HepG2 (cell line): ENCODE results near the gene FUOM. TPM values are rescaled to one million over a fixed set of nuclear protein-coding genes. Genes with fewer than 3 reads are reported as not detected.

Experiments used
- ATAC-seq: fragments of 200-7000 bp; cut with Tn5 transposase; 3 replicates; pipeline ENCODE4 v1.9.1; 2020; ENCODE audit warnings: mild to moderate bottlenecking, moderate library complexity
- BruUV-seq: library from RNA; stranded (reverse); fragments of 400-500 nt; replicated peaks from 2 replicates; lab custom pipeline; 2021; lab: Mats Ljungman, UMichigan
- CTCF ChIA-PET: fragments of 300-600 bp; formaldehyde crosslinking; extraction: SDS; loops from one replicate; lab custom pipeline; 2021; ENCODE audit warnings: low total read pairs, inconsistent platforms, low intra/inter-chr PET ratio; lab: Yijun Ruan, JAX
- POLR2A ChIA-PET: fragments of 350-600 bp; sonication (Branson Sonifier 250); formaldehyde crosslinking; loops from one replicate; lab custom pipeline; 2020; ENCODE audit warnings: antibody characterized with exemption, inconsistent platforms; lab: Yijun Ruan, JAX
- DNase-seq: peaks from one replicate; pipeline ENCODE4 v3.0.0-alpha.2; 2015; ENCODE audit warnings: low spot score
- FAIRE-seq: peaks from 3 replicates; lab custom pipeline; 2011; peaks lifted over from hg19 to GRCh38; lab: Jason Lieb, UNC
- H2AFZ ChIP-seq: one replicate; pipeline ENCODE4 v1.6.1; 2011; ENCODE audit warnings: low read length, inconsistent platforms
- H3K27ac ChIP-seq: fragments of 300-600 bp; 3 replicates; pipeline ENCODE4 v1.8.0; 2011; ENCODE audit warnings: mixed run types, mild to moderate bottlenecking, mixed read lengths, low read length, inconsistent platforms; ENCODE audit not compliant: insufficient read depth; ENCODE audit errors: extremely low read length
- H3K27me3 ChIP-seq, 2 experiments: fragments of 200-600 bp in 1 of 2; 2 replicates in 1 of 2; 3 replicates in 1 of 2; pipeline versions ENCODE4 v1.6.0 to v1.8.0; 2011; ENCODE audit warnings: low read length in 2 of 2, mild to moderate bottlenecking in 2 of 2, moderate library complexity in 2 of 2, inconsistent platforms in 1 of 2; ENCODE audit not compliant: insufficient read depth in 2 of 2, control insufficient read depth in 1 of 2
- H3K36me3 ChIP-seq, 2 experiments: fragments of 200-600 bp in 1 of 2; replicated peaks in 1 of 2; 2 replicates in 1 of 2; 3 replicates in 1 of 2; pipeline versions ENCODE4 v1.5.1 to v1.8.0; 2011; ENCODE audit warnings: low read length in 2 of 2, inconsistent platforms in 1 of 2; ENCODE audit not compliant: insufficient read depth in 2 of 2, control insufficient read depth in 1 of 2
- H3K4me1 ChIP-seq: 2 replicates; pipeline ENCODE4 v1.5.1; 2012; ENCODE audit warnings: low read length, inconsistent platforms; ENCODE audit not compliant: insufficient read depth
- H3K4me2 ChIP-seq: 2 replicates; pipeline ENCODE4 v1.6.0; 2011; ENCODE audit warnings: low read depth, low read length, inconsistent platforms
- H3K4me3 ChIP-seq, 3 experiments: fragments of 200-600 bp in 1 of 3; sonication (generic), shearing (Covaris generic) in 1 of 3; replicated peaks in 1 of 3; 2 replicates each; pipeline ENCODE4 v1.5.1; 2011 to 2016; ENCODE audit warnings: low read length in 3 of 3, inconsistent platforms in 2 of 3, low read depth in 2 of 3, mild to moderate bottlenecking in 2 of 3, control low read depth in 1 of 3, mixed read lengths in 1 of 3; ENCODE audit not compliant: insufficient read depth in 1 of 3
- H3K79me2 ChIP-seq: one replicate; pipeline ENCODE4 v1.6.1; 2011; ENCODE audit warnings: low read length, inconsistent platforms; ENCODE audit not compliant: insufficient read depth
- H3K9ac ChIP-seq: 2 replicates; pipeline ENCODE4 v1.6.0; 2011; ENCODE audit warnings: mild to moderate bottlenecking, low read depth, low read length, inconsistent platforms; ENCODE audit not compliant: insufficient read depth
- H3K9me3 ChIP-seq: 2 replicates; pipeline ENCODE4 v1.5.1; 2012; ENCODE audit warnings: mild to moderate bottlenecking, low read length
- H4K20me1 ChIP-seq: 2 replicates; pipeline ENCODE4 v1.6.0; 2011; ENCODE audit warnings: inconsistent platforms, mild to moderate bottlenecking, low read length, moderate library complexity; ENCODE audit not compliant: insufficient read depth
- IKZF4 ChIP-seq: sonication (generic); formaldehyde crosslinking; IDR thresholded peaks from 2 replicates; pipeline ENCODE4 v1.5.1; 2020; ENCODE audit warnings: borderline replicate concordance, mild to moderate bottlenecking, low read depth, missing genetic modification reagents; ENCODE audit errors: not compliant biosample characterization
- KDM5B ChIP-seq: sonication (generic); formaldehyde crosslinking; IDR thresholded peaks from 2 replicates; pipeline ENCODE4 v1.4.0; 2020; ENCODE audit warnings: missing genetic modification reagents, mild to moderate bottlenecking, borderline replicate concordance
- SMAD1 ChIP-seq: sonication (generic); formaldehyde crosslinking; IDR thresholded peaks from 2 replicates; pipeline ENCODE4 v1.4.0; 2020; ENCODE audit warnings: missing genetic modification reagents, low read depth, mild to moderate bottlenecking, borderline replicate concordance
- SP4 ChIP-seq: sonication (generic); formaldehyde crosslinking; IDR thresholded peaks from 2 replicates; pipeline ENCODE4 v1.8.1; 2023; ENCODE audit warnings: mild to moderate bottlenecking, missing genetic modification reagents
- TAF1 ChIP-seq: sonication (generic); formaldehyde crosslinking; IDR thresholded peaks from 2 replicates; pipeline ENCODE4 v1.4.0; 2020; ENCODE audit warnings: missing genetic modification reagents
- ZNF101 ChIP-seq: sonication (generic); formaldehyde crosslinking; IDR thresholded peaks from 2 replicates; pipeline ENCODE4 v1.4.0; 2020; ENCODE audit warnings: mild to moderate bottlenecking, low read depth, missing genetic modification reagents, borderline replicate concordance
- ZNF530 ChIP-seq: sonication (generic); formaldehyde crosslinking; IDR thresholded peaks from 2 replicates; pipeline ENCODE4 v1.5.0; 2020; ENCODE audit warnings: low read depth, mild to moderate bottlenecking, missing genetic modification reagents
- ZNF598 ChIP-seq: sonication (generic); formaldehyde crosslinking; IDR thresholded peaks from 2 replicates; pipeline ENCODE4 v1.5.1; 2020; ENCODE audit warnings: mild to moderate bottlenecking, missing genetic modification reagents, borderline replicate concordance
- ZNF607 ChIP-seq: sonication (generic); formaldehyde crosslinking; IDR thresholded peaks from 2 replicates; pipeline ENCODE4 v1.5.1; 2020; ENCODE audit warnings: missing genetic modification reagents, mild to moderate bottlenecking, borderline replicate concordance
- WGBS: methylation state at CpG from one replicate; pipeline ENCODE4 v1.1.6; 2017; ENCODE audit warnings: low lambda C conversion rate; 5-methylcytosine and 5-hydroxymethylcytosine counted together
- in situ Hi-C: cut with HindIII; loops from 2 replicates; pipeline ENCODE4 v1.10.0; 2017; ENCODE audit warnings: low pct_unique_long_range_greater_than_20kb; ENCODE audit not compliant: extremely low pct_ligation_motif_present
- intact Hi-C: fragments of 100-400 bp; cut with micrococcal nuclease; formaldehyde crosslinking; loops from one replicate; pipeline ENCODE4 v1.10.0; 2022; ENCODE audit not compliant: unreplicated experiment
- polyA plus RNA-seq, 8 experiments: library from polyadenylated mRNA; depleted of rRNA in 3 of 8; stranded (reverse) in 7 of 8; unstranded in 1 of 8; fragments of >200 nt; fragmentation: Illumina TruSeq in 4 of 8; extraction: Trizol in 4 of 8; gene quantifications; 2 replicates each; pipeline versions ENCODE4 v1.2.1 to v1.2.3, GENCODE V29; 2011 to 2016; ENCODE audit warnings: low read depth in 4 of 8, missing spikeins in 1 of 8, mixed read lengths in 1 of 8; ENCODE audit not compliant: insufficient read depth in 1 of 8
- total RNA-seq, 5 experiments: library from RNA; depleted of rRNA; stranded (reverse); fragments of >200 nt; fragmentation: Illumina TruSeq; extraction: Trizol; gene quantifications; 2 replicates each; pipeline ENCODE4 v1.2.3, GENCODE V29; 2016; ENCODE audit warnings: low read depth in 1 of 5
- TF ChIP-seq, protein P1 (sequence below): IDR thresholded peaks from 2 replicates; pipeline ENCODE4 v1.6.1; 2016; ENCODE audit warnings: control low read depth
- TF ChIP-seq, protein P2 (sequence below): sonication (generic); formaldehyde crosslinking; IDR thresholded peaks from 2 replicates; pipeline ENCODE4 v1.4.0; 2020; ENCODE audit warnings: missing genetic modification reagents
- TF ChIP-seq, protein P3 (sequence below): sonication (generic); formaldehyde crosslinking; IDR thresholded peaks from 2 replicates; pipeline ENCODE4 v1.4.0; 2020; ENCODE audit warnings: missing genetic modification reagents
- TF ChIP-seq, protein P4 (sequence below): sonication (generic); formaldehyde crosslinking; IDR thresholded peaks from 2 replicates; pipeline ENCODE4 v1.5.1; 2020; ENCODE audit warnings: missing genetic modification reagents, mild to moderate bottlenecking, borderline replicate concordance

Gene FUOM
- total and polyA plus RNA-seq, 2 of the 13 experiments (the other 11 are each of a cell fraction or from before 2014, with no cell fraction given), result 27.5 to 60.4 TPM

DNA sequence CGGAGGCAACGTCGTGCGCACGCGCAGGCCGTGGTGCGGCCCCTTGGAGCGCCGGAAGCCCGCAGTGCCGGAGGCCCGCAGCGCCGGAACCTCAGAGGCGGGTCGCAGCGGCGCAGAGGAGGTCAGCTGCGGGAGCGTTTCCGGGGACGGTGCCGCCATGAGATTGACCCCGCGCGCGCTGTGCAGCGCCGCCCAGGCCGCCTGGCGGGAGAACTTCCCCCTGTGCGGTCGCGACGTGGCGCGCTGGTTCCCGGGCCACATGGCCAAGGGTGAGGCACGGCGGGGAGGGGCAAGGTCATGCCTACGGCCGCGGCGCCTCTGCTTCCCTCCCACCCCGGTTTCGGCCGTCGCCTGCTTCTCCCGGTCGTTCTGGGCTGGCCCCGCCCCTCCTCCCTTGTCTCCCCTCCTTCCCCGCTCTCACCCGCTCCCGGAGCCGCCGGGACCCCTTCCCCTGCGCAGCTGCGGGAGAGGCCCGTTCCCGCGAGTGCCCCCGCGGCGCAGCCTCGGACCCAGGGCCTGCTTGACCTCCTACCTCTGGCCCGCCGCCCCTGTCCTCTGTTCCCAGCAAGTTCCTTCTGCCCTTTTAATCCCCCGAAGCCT, 36.3 kb upstream of the FUOM start, which contains the start of gene MTG1 (continued):
- TF ChIP-seq ZNF598 (no peak), IKZF4 (CRISPR knock-in tag) (peak; percentile 82), SP4 (CRISPR knock-in tag) (peak; percentile 88), ZNF607 (peak; percentile 84), ZNF530 (CRISPR knock-in tag) (no peak), SMAD1 (CRISPR knock-in tag) (peak; percentile 76; the same call in 1 of the 2 replicates)
- TF ChIP-seq, protein P1, sequence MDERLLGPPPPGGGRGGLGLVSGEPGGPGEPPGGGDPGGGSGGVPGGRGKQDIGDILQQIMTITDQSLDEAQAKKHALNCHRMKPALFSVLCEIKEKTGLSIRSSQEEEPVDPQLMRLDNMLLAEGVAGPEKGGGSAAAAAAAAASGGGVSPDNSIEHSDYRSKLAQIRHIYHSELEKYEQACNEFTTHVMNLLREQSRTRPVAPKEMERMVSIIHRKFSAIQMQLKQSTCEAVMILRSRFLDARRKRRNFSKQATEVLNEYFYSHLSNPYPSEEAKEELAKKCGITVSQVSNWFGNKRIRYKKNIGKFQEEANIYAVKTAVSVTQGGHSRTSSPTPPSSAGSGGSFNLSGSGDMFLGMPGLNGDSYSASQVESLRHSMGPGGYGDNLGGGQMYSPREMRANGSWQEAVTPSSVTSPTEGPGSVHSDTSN (CRISPR knock-in tag), result no peak

DNA sequence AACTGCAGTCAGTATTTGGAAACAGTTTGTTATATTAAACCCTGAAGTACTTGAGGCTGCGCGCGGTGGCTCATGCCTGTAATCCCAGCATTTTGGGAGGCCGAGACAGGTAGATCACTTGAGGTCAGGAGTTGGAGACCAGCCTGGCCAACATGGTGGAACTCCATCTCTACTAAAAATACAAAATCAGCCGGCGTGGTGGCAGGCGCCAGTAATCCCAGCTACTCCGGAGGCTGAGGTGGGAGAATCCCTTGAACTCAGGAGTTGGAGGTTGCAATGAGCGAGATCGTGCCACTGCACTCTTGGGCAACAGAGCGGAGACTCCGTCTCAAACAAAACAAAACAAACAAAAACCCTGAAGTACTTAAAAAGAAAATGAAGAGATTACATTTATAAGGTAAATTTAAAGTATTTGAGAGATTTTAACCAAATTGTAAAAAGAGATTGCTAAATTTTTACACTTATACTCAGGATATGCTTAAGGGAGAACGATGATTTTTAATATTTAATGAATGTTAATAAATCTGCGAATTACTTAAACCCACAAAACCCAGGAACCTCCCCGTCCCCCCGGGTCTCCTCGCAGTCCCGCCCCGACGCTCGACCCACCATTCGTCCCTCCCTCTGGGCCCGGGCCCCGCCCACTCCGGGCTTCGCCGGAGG, 35.7 kb upstream of the FUOM start:
- TF ChIP-seq ZNF101 (CRISPR knock-in tag) (0 out of 2 replicates have a peak, but pooled peaks have one; percentile 0), TAF1 (CRISPR knock-in tag) (no peak), KDM5B (CRISPR knock-in tag) (no peak)
- TF ChIP-seq, protein P2, sequence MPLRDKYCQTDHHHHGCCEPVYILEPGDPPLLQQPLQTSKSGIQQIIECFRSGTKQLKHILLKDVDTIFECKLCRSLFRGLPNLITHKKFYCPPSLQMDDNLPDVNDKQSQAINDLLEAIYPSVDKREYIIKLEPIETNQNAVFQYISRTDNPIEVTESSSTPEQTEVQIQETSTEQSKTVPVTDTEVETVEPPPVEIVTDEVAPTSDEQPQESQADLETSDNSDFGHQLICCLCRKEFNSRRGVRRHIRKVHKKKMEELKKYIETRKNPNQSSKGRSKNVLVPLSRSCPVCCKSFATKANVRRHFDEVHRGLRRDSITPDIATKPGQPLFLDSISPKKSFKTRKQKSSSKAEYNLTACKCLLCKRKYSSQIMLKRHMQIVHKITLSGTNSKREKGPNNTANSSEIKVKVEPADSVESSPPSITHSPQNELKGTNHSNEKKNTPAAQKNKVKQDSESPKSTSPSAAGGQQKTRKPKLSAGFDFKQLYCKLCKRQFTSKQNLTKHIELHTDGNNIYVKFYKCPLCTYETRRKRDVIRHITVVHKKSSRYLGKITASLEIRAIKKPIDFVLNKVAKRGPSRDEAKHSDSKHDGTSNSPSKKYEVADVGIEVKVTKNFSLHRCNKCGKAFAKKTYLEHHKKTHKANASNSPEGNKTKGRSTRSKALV (CRISPR knock-in tag), result no peak
- TF ChIP-seq, protein P3, sequence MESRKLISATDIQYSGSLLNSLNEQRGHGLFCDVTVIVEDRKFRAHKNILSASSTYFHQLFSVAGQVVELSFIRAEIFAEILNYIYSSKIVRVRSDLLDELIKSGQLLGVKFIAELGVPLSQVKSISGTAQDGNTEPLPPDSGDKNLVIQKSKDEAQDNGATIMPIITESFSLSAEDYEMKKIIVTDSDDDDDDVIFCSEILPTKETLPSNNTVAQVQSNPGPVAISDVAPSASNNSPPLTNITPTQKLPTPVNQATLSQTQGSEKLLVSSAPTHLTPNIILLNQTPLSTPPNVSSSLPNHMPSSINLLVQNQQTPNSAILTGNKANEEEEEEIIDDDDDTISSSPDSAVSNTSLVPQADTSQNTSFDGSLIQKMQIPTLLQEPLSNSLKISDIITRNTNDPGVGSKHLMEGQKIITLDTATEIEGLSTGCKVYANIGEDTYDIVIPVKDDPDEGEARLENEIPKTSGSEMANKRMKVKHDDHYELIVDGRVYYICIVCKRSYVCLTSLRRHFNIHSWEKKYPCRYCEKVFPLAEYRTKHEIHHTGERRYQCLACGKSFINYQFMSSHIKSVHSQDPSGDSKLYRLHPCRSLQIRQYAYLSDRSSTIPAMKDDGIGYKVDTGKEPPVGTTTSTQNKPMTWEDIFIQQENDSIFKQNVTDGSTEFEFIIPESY (CRISPR knock-in tag), result 0 out of 2 replicates have a peak, but pooled peaks have one; percentile 14
- TF ChIP-seq, protein P4, sequence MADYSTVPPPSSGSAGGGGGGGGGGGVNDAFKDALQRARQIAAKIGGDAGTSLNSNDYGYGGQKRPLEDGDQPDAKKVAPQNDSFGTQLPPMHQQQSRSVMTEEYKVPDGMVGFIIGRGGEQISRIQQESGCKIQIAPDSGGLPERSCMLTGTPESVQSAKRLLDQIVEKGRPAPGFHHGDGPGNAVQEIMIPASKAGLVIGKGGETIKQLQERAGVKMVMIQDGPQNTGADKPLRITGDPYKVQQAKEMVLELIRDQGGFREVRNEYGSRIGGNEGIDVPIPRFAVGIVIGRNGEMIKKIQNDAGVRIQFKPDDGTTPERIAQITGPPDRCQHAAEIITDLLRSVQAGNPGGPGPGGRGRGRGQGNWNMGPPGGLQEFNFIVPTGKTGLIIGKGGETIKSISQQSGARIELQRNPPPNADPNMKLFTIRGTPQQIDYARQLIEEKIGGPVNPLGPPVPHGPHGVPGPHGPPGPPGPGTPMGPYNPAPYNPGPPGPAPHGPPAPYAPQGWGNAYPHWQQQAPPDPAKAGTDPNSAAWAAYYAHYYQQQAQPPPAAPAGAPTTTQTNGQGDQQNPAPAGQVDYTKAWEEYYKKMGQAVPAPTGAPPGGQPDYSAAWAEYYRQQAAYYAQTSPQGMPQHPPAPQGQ (CRISPR knock-in tag), result no peak
- peak; percentile 42 for FAIRE-seq
- ChIA-PET CTCF (no interaction called here), POLR2A (interaction anchor here (0.7 to 3.5 kb wide), 7 partner anchors 7 to 46 kb away, joined by 3 to 21 read pairs (median 4); partner anchors contain the start of genes ECHS1, FUOM, PAOX and PRAP1)
- in situ Hi-C loops, result no loop called here
- TSS peak; percentile 65 for BruUV-seq
- intact Hi-C loops, result loop anchor here (2.0 kb wide), 1 partner anchor 65 kb away; no protein-coding TSS in a partner anchor
- H3K4me3 ChIP-seq, result peak overlapping the region in 2 of 3 experiments; percentile 19 to 79; a peak in 3 of 6 replicates
- no peak for DNase-seq
- H3K36me3 ChIP-seq, result peaks cover 0 to 15% of the 10 kb centered on the region in 2 experiments; a peak in 2 of 5 replicates
- H3K27ac ChIP-seq, result peak overlapping the region; percentile 43
- peaks cover 19% of the 10 kb centered on the region for H3K4me1 ChIP-seq
- WGBS, result 37% methylated on average over 27 of the region's 27 CpGs
- H4K20me1 ChIP-seq, result no peaks in the 10 kb centered on the region
- no peaks in the 10 kb centered on the region for H3K9me3 ChIP-seq
- H3K9ac ChIP-seq, result peak overlapping the region; percentile 46
- ATAC-seq, result no peak
- H2AFZ ChIP-seq, result no peak overlapping the region
- H3K79me2 ChIP-seq, result peaks cover 17% of the 10 kb centered on the region
- H3K4me2 ChIP-seq, result peak overlapping the region; percentile 48
- no peaks in the 10 kb centered on the region; a peak in 1 of 5 replicates for H3K27me3 ChIP-seq
